ENCODE results near the gene GORASP2.

The GORASP2 gene

GRCh38 chr2:170940066-170940465 is 11.0 kb downstream of the GORASP2 start:
- H3K36me3 ChIP-seq (ENCODE audit: control insufficient read depth in 4 of 4, insufficient read depth in 4 of 4, low read length in 3 of 4) = peaks cover 2 to 11% (median 8%) of the 10 kb centered on the region in 4 experiments
- DNase-seq = no peak
- no peaks in the 10 kb centered on the region for H3K9me3 ChIP-seq (ENCODE audit: control extremely low read depth in 1 of 5, control insufficient read depth in 4 of 5, insufficient read depth in 2 of 5, low read depth in 1 of 5, low read length in 4 of 5)
- H3K27ac ChIP-seq (ENCODE audit: insufficient read depth in 1 of 2, low read depth in 1 of 2, low read length in 2 of 2, poor library complexity in 1 of 2, severe bottlenecking in 2 of 2) = no peak overlapping the region
- no peaks in the 10 kb centered on the region for H3K27me3 ChIP-seq (replicated peaks in 2 of 5; ENCODE audit: control insufficient read depth in 4 of 5, insufficient read depth in 5 of 5, low read length in 4 of 5)
- peaks cover 0 to 4% (median 0%) of the 10 kb centered on the region in 4 experiments for H3K4me1 ChIP-seq (ENCODE audit: control extremely low read depth in 1 of 4, control insufficient read depth in 4 of 4, insufficient read depth in 4 of 4, low read length in 3 of 4)
- H3K4me3 ChIP-seq (ENCODE audit: control insufficient read depth in 1 of 7, extremely low read depth in 1 of 7, insufficient read depth in 4 of 7, low read depth in 2 of 7, low read length in 6 of 7) = no peak overlapping the region
- ChIA-PET POLR2A (no interaction called here), CTCF (interaction anchor here (1.2 to 1.4 kb wide), 2 partner anchors 9 to 11 kb away, joined by 4 to 6 read pairs; partner anchors contain the start of gene GORASP2)

- peaks cover 0 to 4% (median 0%) of the 10 kb centered on the region in 4 experiments for H3K4me1 ChIP-seq (ENCODE audit: control extremely low read depth in 1 of 4, control insufficient read depth in 4 of 4, insufficient read depth in 4 of 4, low read length in 3 of 4)
- H3K27me3 ChIP-seq (replicated peaks in 2 of 5; ENCODE audit: control insufficient read depth in 4 of 5, insufficient read depth in 5 of 5, low read length in 4 of 5) = no peaks in the 10 kb centered on the region
- ChIA-PET POLR2A (no interaction called here), CTCF (interaction anchor here (0.9 kb wide), 1 partner anchor 9 kb away, joined by 3 read pairs; no protein-coding TSS in a partner anchor)
- no CpG with 5 or more reads among the region's 4 CpGs for WGBS (ENCODE audit: insufficient coverage)
- no peaks in the 10 kb centered on the region for H3K9me3 ChIP-seq (ENCODE audit: control extremely low read depth in 1 of 5, control insufficient read depth in 4 of 5, insufficient read depth in 2 of 5, low read depth in 1 of 5, low read length in 4 of 5)
- peaks cover 0 to 8% (median 3%) of the 10 kb centered on the region in 4 experiments for H3K36me3 ChIP-seq (ENCODE audit: control insufficient read depth in 4 of 4, insufficient read depth in 4 of 4, low read length in 3 of 4)
- H3K4me3 ChIP-seq (ENCODE audit: control insufficient read depth in 1 of 7, extremely low read depth in 1 of 7, insufficient read depth in 4 of 7, low read depth in 2 of 7, low read length in 6 of 7) = no peak overlapping the region
- DNase-seq = no peak
- H3K27ac ChIP-seq (ENCODE audit: insufficient read depth in 1 of 2, low read depth in 1 of 2, low read length in 2 of 2, poor library complexity in 1 of 2, severe bottlenecking in 2 of 2) = no peak overlapping the region
These were observed 13.6 kb downstream of the GORASP2 start for GRCh38 chr2:170942615-170943014.

GRCh38 chr2:170943041-170943440 is 14.0 kb downstream of the GORASP2 start:
- Histone ChIP-seq H3K4me3 (ENCODE audit: control insufficient read depth in 1 of 7, extremely low read depth in 1 of 7, insufficient read depth in 4 of 7, low read depth in 2 of 7, low read length in 6 of 7) (no peak overlapping the region), H3K4me1 (ENCODE audit: control extremely low read depth in 1 of 4, control insufficient read depth in 4 of 4, insufficient read depth in 4 of 4, low read length in 3 of 4) (peaks cover 0 to 4% (median 0%) of the 10 kb centered on the region in 4 experiments), H3K9me3 (ENCODE audit: control extremely low read depth in 1 of 5, control insufficient read depth in 4 of 5, insufficient read depth in 2 of 5, low read depth in 1 of 5, low read length in 4 of 5) (no peaks in the 10 kb centered on the region), H3K27ac (ENCODE audit: insufficient read depth in 1 of 2, low read depth in 1 of 2, low read length in 2 of 2, poor library complexity in 1 of 2, severe bottlenecking in 2 of 2) (no peak overlapping the region), H3K36me3 (ENCODE audit: control insufficient read depth in 4 of 4, insufficient read depth in 4 of 4, low read length in 3 of 4) (peaks cover 0 to 7% (median 3%) of the 10 kb centered on the region in 4 experiments), H3K27me3 (replicated peaks in 2 of 5; ENCODE audit: control insufficient read depth in 4 of 5, insufficient read depth in 5 of 5, low read length in 4 of 5) (no peaks in the 10 kb centered on the region)
- ChIA-PET CTCF (interaction anchor here (0.9 kb wide), 1 partner anchor 10 kb away, joined by 3 read pairs; no protein-coding TSS in a partner anchor), POLR2A (no interaction called here)
- whole genome bisulfite sequencing (ENCODE audit: insufficient coverage) = no CpG with 5 or more reads among the region's 1 CpG
- no peak for DNase-seq

GRCh38 chr2:170943596-170943995 is 14.5 kb downstream of the GORASP2 start:
- Histone ChIP-seq H3K27ac (ENCODE audit: insufficient read depth in 1 of 2, low read depth in 1 of 2, low read length in 2 of 2, poor library complexity in 1 of 2, severe bottlenecking in 2 of 2) (no peak overlapping the region), H3K36me3 (ENCODE audit: control insufficient read depth in 4 of 4, insufficient read depth in 4 of 4, low read length in 3 of 4) (peaks cover 0 to 7% (median 3%) of the 10 kb centered on the region in 4 experiments), H3K4me3 (ENCODE audit: control insufficient read depth in 1 of 7, extremely low read depth in 1 of 7, insufficient read depth in 4 of 7, low read depth in 2 of 7, low read length in 6 of 7) (no peak overlapping the region), H3K27me3 (replicated peaks in 2 of 5; ENCODE audit: control insufficient read depth in 4 of 5, insufficient read depth in 5 of 5, low read length in 4 of 5) (no peaks in the 10 kb centered on the region), H3K4me1 (ENCODE audit: control extremely low read depth in 1 of 4, control insufficient read depth in 4 of 4, insufficient read depth in 4 of 4, low read length in 3 of 4) (peaks cover 0 to 4% (median 0%) of the 10 kb centered on the region in 4 experiments), H3K9me3 (ENCODE audit: control extremely low read depth in 1 of 5, control insufficient read depth in 4 of 5, insufficient read depth in 2 of 5, low read depth in 1 of 5, low read length in 4 of 5) (no peaks in the 10 kb centered on the region)
- WGBS (ENCODE audit: insufficient coverage) = 80% methylated on average over 5 of the region's 6 CpGs
- CTCF ChIA-PET = interaction anchor here (0.9 kb wide), 1 partner anchor 10 kb away, joined by 3 read pairs; no protein-coding TSS in a partner anchor
- POLR2A ChIA-PET = no interaction called here
- no peak for DNase-seq

- H3K36me3 ChIP-seq (ENCODE audit: control insufficient read depth in 4 of 4, insufficient read depth in 4 of 4, low read length in 3 of 4) = peaks cover 1 to 11% (median 6%) of the 10 kb centered on the region in 4 experiments
- 100% methylated on average over 1 of the region's 1 CpG for WGBS (ENCODE audit: insufficient coverage)
- no peaks in the 10 kb centered on the region for H3K27me3 ChIP-seq (replicated peaks in 2 of 5; ENCODE audit: control insufficient read depth in 4 of 5, insufficient read depth in 5 of 5, low read length in 4 of 5)
- H3K27ac ChIP-seq (ENCODE audit: insufficient read depth in 1 of 2, low read depth in 1 of 2, low read length in 2 of 2, poor library complexity in 1 of 2, severe bottlenecking in 2 of 2) = no peak overlapping the region
- H3K9me3 ChIP-seq (ENCODE audit: control extremely low read depth in 1 of 5, control insufficient read depth in 4 of 5, insufficient read depth in 2 of 5, low read depth in 1 of 5, low read length in 4 of 5) = no peaks in the 10 kb centered on the region
- no peaks in the 10 kb centered on the region for H3K4me1 ChIP-seq (ENCODE audit: control extremely low read depth in 1 of 4, control insufficient read depth in 4 of 4, insufficient read depth in 4 of 4, low read length in 3 of 4)
- H3K4me3 ChIP-seq (ENCODE audit: control insufficient read depth in 1 of 7, extremely low read depth in 1 of 7, insufficient read depth in 4 of 7, low read depth in 2 of 7, low read length in 6 of 7) = no peak overlapping the region
- DNase-seq = no peak
- ChIA-PET POLR2A (no interaction called here), CTCF (interaction anchor here (0.8 to 1.0 kb wide), 2 partner anchors 9 to 28 kb away, joined by 3 to 4 read pairs; no protein-coding TSS in a partner anchor)
These were observed 15.5 kb downstream of the GORASP2 start for GRCh38 chr2:170944545-170944944.

- WGBS (ENCODE audit: insufficient coverage) = 90% methylated on average over 5 of the region's 5 CpGs
- no peak for DNase-seq
- peaks cover 7 to 49% (median 35%) of the 10 kb centered on the region in 4 experiments for H3K36me3 ChIP-seq (ENCODE audit: control insufficient read depth in 4 of 4, insufficient read depth in 4 of 4, low read length in 3 of 4)
- ChIA-PET POLR2A (no interaction called here), CTCF (interaction anchor here (1.1 kb wide), 1 partner anchor 206 kb away, joined by 3 read pairs; no protein-coding TSS in a partner anchor)
- no peaks in the 10 kb centered on the region for H3K4me1 ChIP-seq (ENCODE audit: control extremely low read depth in 1 of 4, control insufficient read depth in 4 of 4, insufficient read depth in 4 of 4, low read length in 3 of 4)
- no peak overlapping the region for H3K27ac ChIP-seq (ENCODE audit: insufficient read depth in 1 of 2, low read depth in 1 of 2, low read length in 2 of 2, poor library complexity in 1 of 2, severe bottlenecking in 2 of 2)
- no peaks in the 10 kb centered on the region for H3K9me3 ChIP-seq (ENCODE audit: control extremely low read depth in 1 of 5, control insufficient read depth in 4 of 5, insufficient read depth in 2 of 5, low read depth in 1 of 5, low read length in 4 of 5)
- no peaks in the 10 kb centered on the region for H3K27me3 ChIP-seq (replicated peaks in 2 of 5; ENCODE audit: control insufficient read depth in 4 of 5, insufficient read depth in 5 of 5, low read length in 4 of 5)
- H3K4me3 ChIP-seq (ENCODE audit: control insufficient read depth in 1 of 7, extremely low read depth in 1 of 7, insufficient read depth in 4 of 7, low read depth in 2 of 7, low read length in 6 of 7) = no peak overlapping the region
These were observed 20.4 kb downstream of the GORASP2 start for GRCh38 chr2:170949415-170949814.

- Histone ChIP-seq H3K36me3 (ENCODE audit: control insufficient read depth in 4 of 4, insufficient read depth in 4 of 4, low read length in 3 of 4) (peaks cover 7 to 58% (median 42%) of the 10 kb centered on the region in 4 experiments), H3K9me3 (ENCODE audit: control extremely low read depth in 1 of 5, control insufficient read depth in 4 of 5, insufficient read depth in 2 of 5, low read depth in 1 of 5, low read length in 4 of 5) (no peaks in the 10 kb centered on the region), H3K4me3 (ENCODE audit: control insufficient read depth in 1 of 7, extremely low read depth in 1 of 7, insufficient read depth in 4 of 7, low read depth in 2 of 7, low read length in 6 of 7) (no peak overlapping the region), H3K4me1 (ENCODE audit: control extremely low read depth in 1 of 4, control insufficient read depth in 4 of 4, insufficient read depth in 4 of 4, low read length in 3 of 4) (no peaks in the 10 kb centered on the region), H3K27me3 (replicated peaks in 2 of 5; ENCODE audit: control insufficient read depth in 4 of 5, insufficient read depth in 5 of 5, low read length in 4 of 5) (no peaks in the 10 kb centered on the region), H3K27ac (ENCODE audit: insufficient read depth in 1 of 2, low read depth in 1 of 2, low read length in 2 of 2, poor library complexity in 1 of 2, severe bottlenecking in 2 of 2) (no peak overlapping the region)
- DNase-seq = no peak
- WGBS (ENCODE audit: insufficient coverage) = 100% methylated on average over 2 of the region's 4 CpGs
- CTCF ChIA-PET = no interaction called here
- POLR2A ChIA-PET = no interaction called here
These were observed 21.2 kb downstream of the GORASP2 start for GRCh38 chr2:170950221-170950761.
